WTC11 (cell line): ENCODE data around the gene REX1BD.

Source experiments
- ATF3 ChIP-seq: sonication (generic); formaldehyde crosslinking; conservative IDR thresholded peaks from 2 replicates; pipeline ENCODE4 v1.8.1; 2022; ENCODE audit warnings: mild to moderate bottlenecking, missing genetic modification reagents
- TF ChIP-seq, protein P1 (sequence below): fragments of 200-600 bp; IDR thresholded peaks from 2 replicates; pipeline ENCODE4 v1.8.0; 2022; ENCODE audit warnings: antibody characterized with exemption

GRCh38 chr19:18607226-18608101 is 18.9 kb downstream of the REX1BD start:
- no peak for TF ChIP-seq ATF3 (CRISPR knock-in tag)
- TF ChIP-seq, protein P1, sequence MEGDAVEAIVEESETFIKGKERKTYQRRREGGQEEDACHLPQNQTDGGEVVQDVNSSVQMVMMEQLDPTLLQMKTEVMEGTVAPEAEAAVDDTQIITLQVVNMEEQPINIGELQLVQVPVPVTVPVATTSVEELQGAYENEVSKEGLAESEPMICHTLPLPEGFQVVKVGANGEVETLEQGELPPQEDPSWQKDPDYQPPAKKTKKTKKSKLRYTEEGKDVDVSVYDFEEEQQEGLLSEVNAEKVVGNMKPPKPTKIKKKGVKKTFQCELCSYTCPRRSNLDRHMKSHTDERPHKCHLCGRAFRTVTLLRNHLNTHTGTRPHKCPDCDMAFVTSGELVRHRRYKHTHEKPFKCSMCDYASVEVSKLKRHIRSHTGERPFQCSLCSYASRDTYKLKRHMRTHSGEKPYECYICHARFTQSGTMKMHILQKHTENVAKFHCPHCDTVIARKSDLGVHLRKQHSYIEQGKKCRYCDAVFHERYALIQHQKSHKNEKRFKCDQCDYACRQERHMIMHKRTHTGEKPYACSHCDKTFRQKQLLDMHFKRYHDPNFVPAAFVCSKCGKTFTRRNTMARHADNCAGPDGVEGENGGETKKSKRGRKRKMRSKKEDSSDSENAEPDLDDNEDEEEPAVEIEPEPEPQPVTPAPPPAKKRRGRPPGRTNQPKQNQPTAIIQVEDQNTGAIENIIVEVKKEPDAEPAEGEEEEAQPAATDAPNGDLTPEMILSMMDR: no peak
